ENCODE measurements around the gene CCBE1.
A peak's percentile ranks its signal among the peaks of the same experiment; 100 is the strongest.

The CCBE1 gene

DNA sequence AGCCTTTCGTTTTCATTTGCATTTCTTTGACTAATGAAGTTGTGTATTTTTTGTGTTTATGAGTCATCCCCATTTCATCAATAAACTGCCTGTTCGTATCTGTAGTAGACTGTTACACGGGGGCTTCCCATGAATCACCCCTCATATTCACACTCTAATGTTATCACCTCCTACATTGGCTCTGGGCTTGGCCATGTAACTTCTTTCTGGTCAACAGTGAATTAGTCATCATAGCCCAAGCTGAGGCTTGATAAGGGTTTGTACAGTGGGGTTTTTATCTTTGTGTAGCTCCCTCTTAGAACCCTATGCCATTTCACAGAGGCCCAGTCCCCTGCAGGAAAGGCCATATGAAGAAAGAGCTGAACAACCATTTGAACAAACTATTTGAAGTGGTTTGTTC is 151.0 kb downstream of the CCBE1 start:
- ChIA-PET POLR2A (no interaction called here), CTCF (interaction anchor here (1.0 to 3.0 kb wide), 6 partner anchors 35 to 152 kb away, joined by 3 to 12 read pairs (median 4); no protein-coding TSS in a partner anchor)
- H3K4me3 ChIP-seq (ENCODE audit: low read depth, low read length), result no peak overlapping the region
- TF ChIP-seq, protein P1, sequence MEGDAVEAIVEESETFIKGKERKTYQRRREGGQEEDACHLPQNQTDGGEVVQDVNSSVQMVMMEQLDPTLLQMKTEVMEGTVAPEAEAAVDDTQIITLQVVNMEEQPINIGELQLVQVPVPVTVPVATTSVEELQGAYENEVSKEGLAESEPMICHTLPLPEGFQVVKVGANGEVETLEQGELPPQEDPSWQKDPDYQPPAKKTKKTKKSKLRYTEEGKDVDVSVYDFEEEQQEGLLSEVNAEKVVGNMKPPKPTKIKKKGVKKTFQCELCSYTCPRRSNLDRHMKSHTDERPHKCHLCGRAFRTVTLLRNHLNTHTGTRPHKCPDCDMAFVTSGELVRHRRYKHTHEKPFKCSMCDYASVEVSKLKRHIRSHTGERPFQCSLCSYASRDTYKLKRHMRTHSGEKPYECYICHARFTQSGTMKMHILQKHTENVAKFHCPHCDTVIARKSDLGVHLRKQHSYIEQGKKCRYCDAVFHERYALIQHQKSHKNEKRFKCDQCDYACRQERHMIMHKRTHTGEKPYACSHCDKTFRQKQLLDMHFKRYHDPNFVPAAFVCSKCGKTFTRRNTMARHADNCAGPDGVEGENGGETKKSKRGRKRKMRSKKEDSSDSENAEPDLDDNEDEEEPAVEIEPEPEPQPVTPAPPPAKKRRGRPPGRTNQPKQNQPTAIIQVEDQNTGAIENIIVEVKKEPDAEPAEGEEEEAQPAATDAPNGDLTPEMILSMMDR (IDR thresholded peaks at IDR 0.05; ENCODE audit: insufficient read depth, low read length, missing control alignments), result no peak
- DNase-seq (ENCODE audit: low read depth, low spot score), result no peak

DNA sequence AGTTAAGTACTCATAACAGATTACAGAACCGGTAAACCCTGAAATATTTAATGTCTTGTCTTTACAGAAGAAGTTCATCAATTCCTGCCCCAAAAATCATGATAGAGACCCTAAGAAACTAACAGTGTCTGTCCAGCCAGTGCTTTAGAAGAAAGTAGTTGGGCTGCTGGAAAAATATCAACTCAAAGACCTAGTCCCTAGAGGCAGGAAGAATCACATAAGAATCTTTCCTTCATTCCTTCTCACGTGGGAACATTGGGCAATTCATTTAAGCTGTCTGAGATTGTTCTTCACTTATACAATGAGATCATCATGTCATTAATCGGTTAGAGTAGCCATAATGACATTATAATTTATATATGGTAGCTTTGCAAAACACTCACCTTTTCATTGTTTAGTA is 156.4 kb downstream of the CCBE1 start:
- POLR2A ChIA-PET, result no interaction called here
- TF ChIP-seq, protein P1 (IDR thresholded peaks at IDR 0.05; ENCODE audit: insufficient read depth, low read length, missing control alignments), result no peak
- peak; percentile 47 for DNase-seq (ENCODE audit: low read depth, low spot score)
- CTCF ChIA-PET, result no interaction called here
- no peak overlapping the region for H3K4me3 ChIP-seq (ENCODE audit: low read depth, low read length)

DNA sequence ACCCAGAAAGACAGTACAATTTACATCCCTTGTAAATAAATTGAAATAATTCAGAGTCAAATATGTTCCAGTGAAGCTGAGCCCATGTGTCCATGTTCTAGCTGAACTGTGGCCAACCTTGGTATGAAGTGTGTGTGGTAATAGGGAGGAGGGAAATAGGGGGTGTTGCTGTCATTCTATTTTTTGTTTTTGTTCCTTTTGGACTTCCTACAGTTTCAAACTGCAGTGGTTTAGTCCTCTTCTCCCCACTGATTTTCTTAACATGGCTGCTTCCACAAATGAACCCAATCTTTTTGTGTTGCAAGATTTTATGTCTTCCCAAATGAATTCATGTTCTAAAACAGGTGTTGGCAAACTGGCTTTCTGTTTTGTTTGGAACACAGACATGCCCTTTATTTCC is 156.9 kb downstream of the CCBE1 start:
- no peak overlapping the region for H3K4me3 ChIP-seq (ENCODE audit: low read depth, low read length)
- TF ChIP-seq, protein P1 (IDR thresholded peaks at IDR 0.05; ENCODE audit: insufficient read depth, low read length, missing control alignments), result no peak
- POLR2A ChIA-PET, result no interaction called here
- no peak for DNase-seq (ENCODE audit: low read depth, low spot score)
- CTCF ChIA-PET, result interaction anchor here (1.1 kb wide), 1 partner anchor 91 kb away, joined by 3 read pairs; no protein-coding TSS in a partner anchor

DNA sequence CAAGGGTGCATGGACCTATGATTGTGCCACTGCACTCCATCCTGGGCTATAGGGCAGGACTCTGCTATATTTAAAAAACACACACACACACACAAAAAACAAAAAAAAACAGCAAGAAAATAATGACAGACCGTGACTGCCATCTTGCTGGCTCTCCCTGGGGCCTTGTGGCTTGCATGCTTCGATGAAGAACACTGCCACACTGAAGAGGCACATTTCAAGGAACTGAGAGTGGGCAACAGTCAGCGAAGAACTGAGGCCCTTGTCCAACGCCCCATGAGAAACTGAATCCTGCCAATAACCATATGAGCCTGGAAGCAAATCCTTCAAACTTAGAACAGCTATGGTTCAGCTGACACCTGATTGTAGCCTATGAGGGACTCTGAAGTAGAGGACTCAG is 158.1 kb downstream of the CCBE1 start:
- CTCF ChIA-PET, result interaction anchor here (1.1 kb wide), 1 partner anchor 92 kb away, joined by 3 read pairs; no protein-coding TSS in a partner anchor
- no peak for DNase-seq (ENCODE audit: low read depth, low spot score)
- H3K4me3 ChIP-seq (ENCODE audit: low read depth, low read length), result no peak overlapping the region
- POLR2A ChIA-PET, result no interaction called here
- TF ChIP-seq, protein P1 (IDR thresholded peaks at IDR 0.05; ENCODE audit: insufficient read depth, low read length, missing control alignments), result no peak

DNA sequence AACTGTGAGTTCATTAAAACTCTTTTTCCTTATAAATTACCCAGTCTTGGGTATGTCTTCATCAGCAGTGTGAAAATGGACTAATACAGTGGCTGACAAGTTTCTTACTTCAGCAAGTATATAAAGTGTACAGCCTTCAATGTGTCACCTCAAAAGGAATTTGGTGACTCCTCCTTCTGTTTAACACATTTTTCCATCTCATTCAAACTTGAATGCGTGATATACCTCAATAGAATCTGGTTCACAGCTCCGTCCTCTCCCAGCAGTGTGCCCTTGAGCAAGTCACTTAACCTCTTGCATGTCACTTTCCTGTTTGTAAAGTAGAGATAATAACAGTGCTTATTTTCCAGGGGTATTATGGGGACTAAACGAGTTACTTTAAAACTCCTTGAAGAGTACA is 159.6 kb downstream of the CCBE1 start:
- DNase-seq (ENCODE audit: low read depth, low spot score), result no peak
- POLR2A ChIA-PET, result interaction anchor here (0.6 kb wide), 1 partner anchor 15 kb away, joined by 3 read pairs; no protein-coding TSS in a partner anchor
- TF ChIP-seq, protein P1 (IDR thresholded peaks at IDR 0.05; ENCODE audit: insufficient read depth, low read length, missing control alignments), result no peak
- H3K4me3 ChIP-seq (ENCODE audit: low read depth, low read length), result no peak overlapping the region
- CTCF ChIA-PET, result interaction anchor here (0.9 kb wide), 1 partner anchor 45 kb away, joined by 3 read pairs; no protein-coding TSS in a partner anchor

DNA sequence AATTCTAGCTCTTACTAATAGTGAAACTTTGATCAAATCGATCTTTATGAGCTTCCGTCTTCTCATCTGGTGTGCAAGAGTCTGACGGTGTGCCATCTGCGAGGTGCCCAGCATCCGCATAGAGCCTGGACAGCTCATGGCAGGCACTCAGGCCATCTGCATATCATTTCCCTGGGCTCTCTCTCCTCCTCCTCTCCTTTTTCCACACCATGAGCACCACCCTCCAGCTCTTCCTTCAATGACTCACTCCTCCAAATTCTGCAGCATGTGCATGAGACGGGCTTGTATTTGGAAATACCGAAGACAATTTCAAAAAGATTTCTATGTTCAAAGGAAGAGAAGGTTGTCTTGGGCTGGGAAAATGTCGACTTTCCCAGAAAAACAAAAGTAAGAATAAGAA is 161.1 kb downstream of the CCBE1 start:
- no peak overlapping the region for H3K4me3 ChIP-seq (ENCODE audit: low read depth, low read length)
- TF ChIP-seq, protein P1 (IDR thresholded peaks at IDR 0.05; ENCODE audit: insufficient read depth, low read length, missing control alignments), result no peak
- ChIA-PET CTCF (interaction anchor here (0.7 to 2.2 kb wide), 5 partner anchors 9 to 301 kb away, joined by 3 to 7 read pairs (median 3); partner anchors contain the start of gene CCBE1), POLR2A (no interaction called here)
- DNase-seq (ENCODE audit: low read depth, low spot score), result no peak

Data from AG04449 (cell line).